DLD1 (cell line): ENCODE data around the gene EML5.

Experiments
- in situ Hi-C: cut with HindIII; loops from 2 replicates; pipeline ENCODE4 v1.10.0; 2017; ENCODE audit warnings: low sequenced_read_pairs

Gene EML5

GRCh38 chr14:88727057-88727456 is 65.7 kb downstream of the EML5 start:
- in situ Hi-C loops: no loop called here

GRCh38 chr14:88710709-88711108 is 82.0 kb downstream of the EML5 start:
- in situ Hi-C loops: no loop called here

GRCh38 chr14:88707088-88707487 is 85.7 kb downstream of the EML5 start:
- in situ Hi-C loops: no loop called here

GRCh38 chr14:88706425-88706824 is 86.3 kb downstream of the EML5 start:
- in situ Hi-C loops: no loop called here

- in situ Hi-C loops: no loop called here
Observed at GRCh38 chr14:88698651-88699050, 94.1 kb downstream of the EML5 start.

GRCh38 chr14:88695870-88696269 is 96.9 kb downstream of the EML5 start:
- in situ Hi-C loops: no loop called here

- in situ Hi-C loops: no loop called here
Observed at GRCh38 chr14:88688386-88688785, 104.4 kb downstream of the EML5 start.

GRCh38 chr14:88683119-88683518 is 109.6 kb downstream of the EML5 start:
- in situ Hi-C loops: no loop called here

GRCh38 chr14:88682495-88683114 is 110.1 kb downstream of the EML5 start:
- in situ Hi-C loops: no loop called here

GRCh38 chr14:88681755-88682494 is 110.8 kb downstream of the EML5 start:
- in situ Hi-C loops: no loop called here

GRCh38 chr14:88669346-88669745 is 123.4 kb downstream of the EML5 start:
- in situ Hi-C loops: no loop called here

- in situ Hi-C loops: no loop called here
Observed at GRCh38 chr14:88668448-88669116, 124.2 kb downstream of the EML5 start.

- in situ Hi-C loops: no loop called here
Observed at GRCh38 chr14:88667555-88668273, 125.0 kb downstream of the EML5 start.

- in situ Hi-C loops: no loop called here
Observed at GRCh38 chr14:88660056-88660455, 132.7 kb downstream of the EML5 start.

GRCh38 chr14:88639221-88639620 is 153.5 kb downstream of the EML5 start:
- in situ Hi-C loops: no loop called here

GRCh38 chr14:88632512-88632911 is 160.2 kb downstream of the EML5 start:
- in situ Hi-C loops: no loop called here

GRCh38 chr14:88631091-88631490 is 161.7 kb downstream of the EML5 start:
- in situ Hi-C loops: no loop called here

- in situ Hi-C loops: no loop called here
Observed at GRCh38 chr14:88630565-88630964, 162.2 kb downstream of the EML5 start.

GRCh38 chr14:88628462-88628861 is 164.3 kb downstream of the EML5 start:
- in situ Hi-C loops: no loop called here

GRCh38 chr14:88628033-88628432 is 164.7 kb downstream of the EML5 start:
- in situ Hi-C loops: no loop called here

- in situ Hi-C loops: no loop called here
Observed at GRCh38 chr14:88625671-88626070, 167.1 kb downstream of the EML5 start.
